Neuronal stem cell (in vitro differentiated cells): ENCODE data around the gene SUSD3.

Experiments
- DNase-seq: peaks from one replicate; pipeline ENCODE4 v3.0.0-alpha.2; 2013; ENCODE audit warnings: low spot score
- H2AFZ ChIP-seq: one replicate; pipeline ENCODE4 v1.6.1; 2013; ENCODE audit warnings: mild to moderate bottlenecking, low read length, inconsistent platforms
- H2AK5ac ChIP-seq: 2 replicates; pipeline ENCODE4 v1.6.1; 2013; ENCODE audit warnings: low read depth, mild to moderate bottlenecking, inconsistent platforms, low read length, moderate library complexity, mixed read lengths
- H2BK120ac ChIP-seq: 2 replicates; pipeline ENCODE4 v1.6.1; 2013; ENCODE audit warnings: low read depth, mild to moderate bottlenecking, inconsistent platforms, low read length, moderate library complexity, mixed read lengths
- H2BK12ac ChIP-seq: one replicate; pipeline ENCODE4 v1.6.1; 2013; ENCODE audit warnings: low read length, inconsistent platforms
- H2BK15ac ChIP-seq: 2 replicates; pipeline ENCODE4 v1.6.1; 2013; ENCODE audit warnings: mild to moderate bottlenecking, low read length, inconsistent platforms, mixed read lengths
- H2BK5ac ChIP-seq: one replicate; pipeline ENCODE4 v1.6.1; 2013; ENCODE audit warnings: inconsistent platforms, mild to moderate bottlenecking, low read length, moderate library complexity
- H3K14ac ChIP-seq: one replicate; pipeline ENCODE4 v1.6.1; 2013; ENCODE audit warnings: low read length, inconsistent platforms
- H3K18ac ChIP-seq: 2 replicates; pipeline ENCODE4 v1.6.1; 2013; ENCODE audit warnings: low read length, inconsistent platforms
- H3K23ac ChIP-seq: 2 replicates; pipeline ENCODE4 v1.6.1; 2013; ENCODE audit warnings: low read depth, mild to moderate bottlenecking, mixed read lengths, low read length, inconsistent platforms; ENCODE audit not compliant: poor library complexity
- H3K27ac ChIP-seq: replicated peaks from 3 replicates; pipeline ENCODE4 v1.5.1; 2013; ENCODE audit warnings: low read length, inconsistent platforms
- H3K27me3 ChIP-seq, 3 experiments: 2 replicates each; pipeline ENCODE4 v1.6.1; 2013; ENCODE audit warnings: low read length in 3 of 3, mild to moderate bottlenecking in 2 of 3, inconsistent platforms in 1 of 3, low read depth in 1 of 3, mixed read lengths in 1 of 3, moderate library complexity in 1 of 3; ENCODE audit not compliant: control insufficient read depth in 3 of 3, insufficient read depth in 3 of 3
- H3K36me3 ChIP-seq, 2 donors: replicated peaks in 1 of 2; 2 replicates each; pipeline ENCODE4 v1.6.1; 2013; ENCODE audit warnings: low read length in 2 of 2; ENCODE audit not compliant: control insufficient read depth in 2 of 2, insufficient read depth in 2 of 2
- H3K4ac ChIP-seq: 2 replicates; pipeline ENCODE4 v1.6.1; 2013; ENCODE audit warnings: inconsistent platforms, mild to moderate bottlenecking, low read length, moderate library complexity
- H3K4me1 ChIP-seq, 2 donors: 1 replicate in 1 of 2; 2 replicates in 1 of 2; pipeline ENCODE4 v1.6.1; 2013; ENCODE audit warnings: low read length in 2 of 2, low read depth in 1 of 2; ENCODE audit not compliant: control insufficient read depth in 2 of 2, insufficient read depth in 1 of 2
- H3K4me2 ChIP-seq: one replicate; pipeline ENCODE4 v1.6.1; 2013; ENCODE audit warnings: mild to moderate bottlenecking, low read length, inconsistent platforms; ENCODE audit not compliant: insufficient read depth, poor library complexity, severe bottlenecking
- H3K4me3 ChIP-seq, 2 donors: 2 replicates each; pipeline ENCODE4 v1.5.1; 2013; ENCODE audit warnings: low read length in 2 of 2, mild to moderate bottlenecking in 2 of 2, inconsistent platforms in 1 of 2, moderate library complexity in 1 of 2
- H3K79me1 ChIP-seq: one replicate; pipeline ENCODE4 v1.6.1; 2013; ENCODE audit warnings: low read depth, mild to moderate bottlenecking, inconsistent platforms, low read length, moderate library complexity
- H3K9ac ChIP-seq: one replicate; pipeline ENCODE4 v1.6.1; 2013; ENCODE audit warnings: mild to moderate bottlenecking, low read depth, low read length, inconsistent platforms; ENCODE audit not compliant: poor library complexity
- H3K9me3 ChIP-seq, 2 donors: replicated peaks in 1 of 2; 2 replicates each; pipeline versions ENCODE3 to v1.6.1; 2013; ENCODE audit warnings: low read length in 2 of 2, mild to moderate bottlenecking in 2 of 2, inconsistent platforms in 1 of 2, low read depth in 1 of 2, mixed read lengths in 1 of 2, moderate library complexity in 1 of 2; ENCODE audit not compliant: control insufficient read depth in 2 of 2, insufficient read depth in 1 of 2
- H4K8ac ChIP-seq: one replicate; pipeline ENCODE4 v1.6.1; 2013; ENCODE audit warnings: low read depth, mild to moderate bottlenecking, inconsistent platforms, low read length, moderate library complexity
- H4K91ac ChIP-seq: one replicate; pipeline ENCODE4 v1.6.1; 2013; ENCODE audit warnings: low read length, low read depth, mild to moderate bottlenecking, inconsistent platforms; ENCODE audit not compliant: poor library complexity
- WGBS, 2 donors: extraction: QIAGEN DNeasy Blood & Tissue Kit; methylation state at CpG; one replicate each; pipeline ENCODE4 v1.1.7; 2013; ENCODE audit warnings: missing lambda C conversion rate in 2 of 2, mixed read lengths in 1 of 2; ENCODE audit not compliant: insufficient read length in 2 of 2, insufficient replicate concordance in 1 of 2; ENCODE audit errors: extremely low coverage in 2 of 2; 5-methylcytosine and 5-hydroxymethylcytosine counted together

Gene SUSD3

DNA sequence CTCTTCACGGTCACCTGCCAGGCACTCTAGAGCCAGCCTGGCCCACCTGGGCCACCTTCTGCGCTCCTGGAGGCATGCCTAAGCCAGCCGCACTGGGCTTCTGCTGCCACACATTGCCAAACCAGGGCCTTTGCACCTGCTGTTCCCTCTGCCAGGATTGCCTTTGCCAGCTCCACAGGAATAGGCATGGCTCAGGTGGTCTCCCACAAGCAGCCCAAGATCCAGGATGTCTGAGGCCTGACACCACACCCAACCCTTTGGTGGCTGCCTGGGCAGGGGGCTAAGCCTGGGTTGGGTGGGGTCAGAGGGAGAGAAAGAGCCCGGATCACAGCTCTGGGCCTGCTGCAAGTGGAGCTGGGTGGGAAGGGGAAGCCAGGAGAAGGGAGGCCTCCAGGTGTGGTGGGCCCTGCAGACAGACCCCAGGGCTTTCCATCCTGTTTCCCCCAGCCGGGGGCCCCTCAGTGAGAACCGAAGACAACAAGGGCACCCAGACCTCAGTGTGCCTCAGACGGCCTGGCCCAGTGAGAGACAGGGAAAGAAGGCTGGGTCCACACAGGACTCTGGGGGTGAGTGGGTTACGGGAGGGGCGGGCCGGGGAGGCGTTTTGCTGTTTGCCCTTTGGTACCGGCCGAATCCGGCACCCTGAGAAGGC, 672 bp upstream of the SUSD3 start:
- Histone ChIP-seq H2AFZ (no peak overlapping the region), H3K4me2 (peak overlapping the region; percentile 36), H3K23ac (peak overlapping the region; percentile 71), H3K18ac (peak overlapping the region; percentile 70), H2BK15ac (peak overlapping the region; percentile 95), H2BK120ac (peak overlapping the region; percentile 95), H4K8ac (no peak overlapping the region), H3K9me3 (no peaks in the 10 kb centered on the region), H3K4me1 (peaks cover 0 to 10% of the 10 kb centered on the region in 2 donors), H2BK12ac (no peak overlapping the region), H3K4ac (no peak overlapping the region), H2AK5ac (peak overlapping the region; percentile 82), H3K4me3 (peak overlapping the region in 1 of 2 donors; percentile 27), H3K36me3 (no peaks in the 10 kb centered on the region), H4K91ac (no peak overlapping the region), H3K27ac (no peak overlapping the region), H3K14ac (no peak overlapping the region), H3K9ac (peak overlapping the region; percentile 14), H2BK5ac (peak overlapping the region; percentile 67), H3K79me1 (no peaks in the 10 kb centered on the region), H3K27me3 (peaks cover 0 to 81% (median 11%) of the 10 kb centered on the region in 3 experiments)
- WGBS, 2 donors = no CpG with 5 or more reads among the region's 14 CpGs
- no peak for DNase-seq

DNA sequence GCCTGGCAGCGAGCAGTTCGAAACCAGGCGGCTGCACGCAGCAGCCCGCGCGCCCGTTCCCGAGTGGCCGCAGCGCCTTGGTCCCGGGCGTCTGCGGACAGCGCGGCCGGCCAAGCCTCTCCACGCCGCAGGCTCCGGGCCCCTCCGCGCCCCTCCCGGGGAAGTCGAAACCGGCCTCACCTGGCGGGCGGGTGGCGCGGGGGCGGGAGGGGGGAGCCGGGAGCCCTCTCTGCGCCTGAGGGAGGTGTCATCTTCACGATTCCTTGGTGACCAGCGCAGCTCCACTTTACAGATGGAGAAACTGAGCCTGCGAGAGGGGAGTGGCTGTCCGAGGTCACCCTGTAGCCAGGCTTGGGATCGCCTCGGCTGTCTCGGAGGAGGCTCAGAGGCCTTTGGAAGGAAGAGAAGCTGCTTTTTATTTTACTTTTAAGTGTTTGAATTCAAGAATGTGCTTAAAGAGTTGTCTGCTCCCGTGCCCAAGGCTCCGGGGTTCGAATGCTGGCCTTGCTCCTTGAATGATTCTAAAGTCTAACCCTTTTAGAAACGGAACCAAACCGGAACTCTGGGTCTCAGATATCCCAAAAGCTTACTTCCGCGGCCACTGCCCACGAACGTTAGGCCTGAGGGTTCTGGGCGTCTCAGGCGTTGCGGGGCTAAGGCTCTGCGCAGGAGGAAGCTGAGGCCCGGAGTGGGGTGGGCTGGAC, 662 bp downstream of the SUSD3 start:
- Histone ChIP-seq H2BK15ac (no peak overlapping the region), H3K27ac (no peak overlapping the region), H4K8ac (no peak overlapping the region), H3K23ac (peak overlapping the region; percentile 13), H4K91ac (no peak overlapping the region), H3K4me3 (peak overlapping the region in 1 of 2 donors; percentile 70), H2AFZ (no peak overlapping the region), H2BK12ac (no peak overlapping the region), H3K9me3 (no peaks in the 10 kb centered on the region), H3K14ac (peak overlapping the region; percentile 75), H3K79me1 (no peaks in the 10 kb centered on the region), H3K4me2 (peak overlapping the region; percentile 70), H2AK5ac (peak overlapping the region; percentile 49), H2BK120ac (peak overlapping the region; percentile 20), H3K4me1 (peaks cover 0 to 3% of the 10 kb centered on the region in 2 donors), H3K9ac (no peak overlapping the region), H2BK5ac (no peak overlapping the region), H3K27me3 (peaks cover 0 to 71% (median 11%) of the 10 kb centered on the region in 3 experiments), H3K36me3 (no peaks in the 10 kb centered on the region), H3K4ac (no peak overlapping the region), H3K18ac (peak overlapping the region; percentile 95)
- no CpG with 5 or more reads among the region's 53 CpGs for WGBS, 2 donors
- no peak for DNase-seq

DNA sequence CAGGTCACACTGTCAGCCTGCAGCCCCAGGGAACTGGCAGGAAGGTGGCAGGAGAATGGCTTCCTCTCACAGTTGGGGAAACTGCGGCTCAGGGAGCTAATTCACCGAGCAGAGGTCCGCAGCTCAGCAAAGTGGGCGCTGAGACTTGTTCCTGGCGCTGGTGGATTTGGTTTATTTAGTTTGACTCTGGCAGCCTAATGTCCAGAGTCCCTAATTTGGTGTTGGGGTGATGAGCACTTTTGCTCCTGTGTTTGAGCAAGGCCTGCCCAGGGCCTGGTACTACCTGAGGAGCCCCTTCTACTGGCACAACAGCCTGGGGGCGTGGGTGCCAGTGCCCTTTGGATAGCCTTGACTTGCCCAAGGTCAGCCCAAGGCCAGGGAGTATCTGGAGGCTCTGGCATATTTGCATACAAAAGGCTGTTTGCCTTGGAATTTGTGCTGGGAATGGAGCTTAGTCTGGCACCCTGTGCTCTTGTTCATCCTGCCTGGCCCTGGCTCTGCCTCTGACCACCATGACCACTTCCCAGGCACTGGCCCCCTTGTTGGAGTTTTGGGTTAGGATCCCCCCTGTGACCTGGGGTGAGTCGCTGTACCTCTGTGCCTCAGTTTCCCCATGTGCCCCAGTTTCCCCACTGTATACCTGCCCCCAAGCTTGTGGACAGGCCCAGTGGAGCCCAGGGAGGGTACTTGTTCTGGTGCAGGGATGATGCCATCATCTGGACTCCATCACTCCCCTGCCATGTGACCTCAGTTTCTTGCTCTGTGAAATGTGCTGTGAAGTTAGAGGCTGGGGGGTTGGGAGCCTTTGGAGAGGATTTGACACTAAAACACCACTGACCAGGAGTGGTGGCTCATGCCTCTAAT, 1.4 kb downstream of the SUSD3 start:
- H3K14ac ChIP-seq = no peak overlapping the region
- H3K79me1 ChIP-seq = no peaks in the 10 kb centered on the region
- no peak overlapping the region for H3K4me3 ChIP-seq
- H2BK120ac ChIP-seq = no peak overlapping the region
- H4K8ac ChIP-seq = no peak overlapping the region
- DNase-seq = no peak
- H3K4me2 ChIP-seq = no peak overlapping the region
- WGBS, 2 donors = no CpG with 5 or more reads among the region's 7 CpGs
- H3K4ac ChIP-seq = no peak overlapping the region
- no peak overlapping the region for H2BK5ac ChIP-seq
- no peak overlapping the region for H3K9ac ChIP-seq
- no peak overlapping the region for H2BK12ac ChIP-seq
- H2BK15ac ChIP-seq = no peak overlapping the region
- H3K36me3 ChIP-seq = no peaks in the 10 kb centered on the region
- no peak overlapping the region for H2AFZ ChIP-seq
- peak overlapping the region; percentile 1 for H2AK5ac ChIP-seq
- peak overlapping the region; percentile 50 for H3K18ac ChIP-seq
- H3K23ac ChIP-seq = no peak overlapping the region
- H3K4me1 ChIP-seq = peaks cover 0 to 3% of the 10 kb centered on the region in 2 donors
- H3K27ac ChIP-seq = no peak overlapping the region
- H4K91ac ChIP-seq = no peak overlapping the region
- H3K9me3 ChIP-seq = no peaks in the 10 kb centered on the region
- H3K27me3 ChIP-seq = peaks cover 0 to 65% (median 11%) of the 10 kb centered on the region in 3 experiments
